Common myeloid progenitor, CD34-positive (primary cell): Measurements from ENCODE around the gene CBX8.

Experiments used
- CTCF ChIA-PET: fragments of 350-600 bp; sonication (Branson Sonifier 250); formaldehyde crosslinking; loops from one replicate; lab custom pipeline; 2021; ENCODE audit warnings: antibody characterized with exemption; lab: Charles Lee
- POLR2A ChIA-PET: fragments of 350-600 bp; sonication (Branson Sonifier 250); formaldehyde crosslinking; loops from one replicate; lab custom pipeline; 2021; ENCODE audit warnings: antibody characterized with exemption; lab: Charles Lee
- DNase-seq, 3 donors: peaks; one replicate each; pipeline versions ENCODE4 v3.0.0 to v3.0.0-alpha.2; 2013
- H3K27ac ChIP-seq, 2 experiments: 1 replicate in 1 of 2; 2 replicates in 1 of 2; pipeline ENCODE4 v1.7.0; 2013; ENCODE audit warnings: inconsistent platforms in 2 of 2, low read length in 2 of 2, mild to moderate bottlenecking in 2 of 2, low read depth in 1 of 2, moderate library complexity in 1 of 2; ENCODE audit not compliant: severe bottlenecking in 2 of 2, insufficient read depth in 1 of 2, poor library complexity in 1 of 2
- H3K27me3 ChIP-seq, 5 experiments: replicated peaks in 2 of 5; 1 replicate in 3 of 5; 2 replicates in 2 of 5; pipeline versions ENCODE4 v1.6.1 to v1.7.0; 2013; ENCODE audit warnings: low read length in 4 of 5, mild to moderate bottlenecking in 2 of 5, moderate library complexity in 2 of 5, inconsistent platforms in 1 of 5; ENCODE audit not compliant: insufficient read depth in 5 of 5, control insufficient read depth in 4 of 5
- H3K36me3 ChIP-seq, 4 experiments: 1 replicate in 2 of 4; 2 replicates in 2 of 4; pipeline versions ENCODE4 v1.6.1 to v1.7.0; 2013; ENCODE audit warnings: low read length in 3 of 4, control low read depth in 1 of 4, mild to moderate bottlenecking in 1 of 4; ENCODE audit not compliant: control insufficient read depth in 4 of 4, insufficient read depth in 4 of 4
- H3K4me1 ChIP-seq, 4 experiments: 1 replicate in 3 of 4; 2 replicates in 1 of 4; pipeline versions ENCODE4 v1.6.1 to v1.7.1; 2013; ENCODE audit warnings: low read length in 3 of 4, mild to moderate bottlenecking in 3 of 4, control low read depth in 1 of 4, inconsistent platforms in 1 of 4, moderate library complexity in 1 of 4; ENCODE audit not compliant: control insufficient read depth in 4 of 4, insufficient read depth in 4 of 4; ENCODE audit errors: control extremely low read depth in 1 of 4
- H3K4me3 ChIP-seq, 7 experiments: 1 replicate in 4 of 7; 2 replicates in 3 of 7; pipeline versions ENCODE4 v1.5.1 to v1.7.0; 2013; ENCODE audit warnings: mild to moderate bottlenecking in 7 of 7, low read length in 6 of 7, moderate library complexity in 6 of 7, inconsistent platforms in 2 of 7, low read depth in 2 of 7, control low read depth in 1 of 7; ENCODE audit not compliant: insufficient read depth in 4 of 7, control insufficient read depth in 1 of 7; ENCODE audit errors: extremely low read depth in 1 of 7
- H3K9me3 ChIP-seq, 5 experiments: 1 replicate in 4 of 5; 2 replicates in 1 of 5; pipeline versions ENCODE4 v1.6.1 to v1.7.1; 2013; ENCODE audit warnings: low read length in 4 of 5, mild to moderate bottlenecking in 2 of 5, inconsistent platforms in 1 of 5, low read depth in 1 of 5, moderate library complexity in 1 of 5; ENCODE audit not compliant: control insufficient read depth in 4 of 5, insufficient read depth in 2 of 5; ENCODE audit errors: control extremely low read depth in 1 of 5
- WGBS: methylation state at CpG from one replicate; pipeline ENCODE4 v1.1.5; 2013; ENCODE audit not compliant: insufficient coverage; 5-methylcytosine and 5-hydroxymethylcytosine counted together

The CBX8 gene

GRCh38 chr17:79839356-79840268 lies 42.7 kb upstream of the CBX8 start, which contains the start of gene CBX4:
Gene CBX4, minus strand, starts transcription at chr17:79839440. Its CDS starts 189 bp downstream, at chr17:79839251.
- WGBS, result 1% methylated on average over 62 of the region's 103 CpGs
- H3K4me3 ChIP-seq, result peak within 1 kb of the TSS; percentile 53 to 98 (median 87)
- CTCF ChIA-PET, result interaction anchor here (0.8 to 3.4 kb wide), 12 partner anchors 12 to 156 kb away, joined by 3 to 36 read pairs (median 4); no protein-coding TSS in a partner anchor
- H3K36me3 ChIP-seq, result peaks cover 0 to 11% (median 4%) of the 10 kb centered on the region in 4 experiments
- peak; percentile 89 to 94 (median 93) for DNase-seq
- H3K4me1 ChIP-seq, result peaks cover 0 to 82% (median 77%) of the 10 kb centered on the region in 4 experiments
- peaks cover 0 to 48% (median 25%) of the 10 kb centered on the region in 5 experiments for H3K27me3 ChIP-seq
- peaks cover 0 to 4% (median 2%) of the 10 kb centered on the region in 5 experiments for H3K9me3 ChIP-seq
- POLR2A ChIA-PET, result interaction anchor here (0.7 to 1.5 kb wide), 5 partner anchors 15 to 28 kb away, joined by 3 to 6 read pairs (median 4); no protein-coding TSS in a partner anchor
- H3K27ac ChIP-seq, result peak within 1 kb of the TSS in 1 of 2 experiments; percentile 79

GRCh38 chr17:79838522-79839274 lies 41.8 kb upstream of the CBX8 start:
- POLR2A ChIA-PET, result interaction anchor here (0.7 to 1.5 kb wide), 6 partner anchors 14 to 33 kb away, joined by 3 to 6 read pairs (median 4); no protein-coding TSS in a partner anchor
- Histone ChIP-seq H3K4me3 (peak overlapping the region; percentile 53 to 98 (median 87)), H3K4me1 (peaks cover 0 to 73% (median 69%) of the 10 kb centered on the region in 4 experiments), H3K27ac (peak overlapping the region in 1 of 2 experiments; percentile 79), H3K36me3 (peaks cover 0 to 20% (median 8%) of the 10 kb centered on the region in 4 experiments), H3K9me3 (peaks cover 0 to 4% (median 2%) of the 10 kb centered on the region in 5 experiments), H3K27me3 (peaks cover 0 to 41% (median 20%) of the 10 kb centered on the region in 5 experiments)
- WGBS, result 0% methylated on average over 35 of the region's 67 CpGs
- peak in 2 of 3 donors; percentile 68 to 76 for DNase-seq
- CTCF ChIA-PET, result interaction anchor here (0.8 to 3.4 kb wide), 6 partner anchors 26 to 153 kb away, joined by 3 to 36 read pairs (median 4); no protein-coding TSS in a partner anchor

GRCh38 chr17:79837888-79838521 lies 41.1 kb upstream of the CBX8 start:
- peak overlapping the region; percentile 53 to 98 (median 87) for H3K4me3 ChIP-seq
- ChIA-PET CTCF (interaction anchor here (0.7 to 3.4 kb wide), 7 partner anchors 8 to 154 kb away, joined by 3 to 36 read pairs (median 4); no protein-coding TSS in a partner anchor), POLR2A (interaction anchor here (1.0 to 1.5 kb wide), 2 partner anchors 23 to 32 kb away, joined by 3 to 4 read pairs; no protein-coding TSS in a partner anchor)
- 0% methylated on average over 2 of the region's 30 CpGs for WGBS
- peak overlapping the region in 1 of 2 experiments; percentile 79 for H3K27ac ChIP-seq
- H3K27me3 ChIP-seq, result peaks cover 0 to 34% (median 19%) of the 10 kb centered on the region in 5 experiments
- peaks cover 0 to 4% (median 2%) of the 10 kb centered on the region in 5 experiments for H3K9me3 ChIP-seq
- H3K4me1 ChIP-seq, result peaks cover 0 to 67% (median 63%) of the 10 kb centered on the region in 4 experiments
- H3K36me3 ChIP-seq, result peaks cover 0 to 24% (median 12%) of the 10 kb centered on the region in 4 experiments
- peak in 2 of 3 donors; percentile 53 to 74 for DNase-seq

- H3K36me3 ChIP-seq, result peaks cover 0 to 26% (median 13%) of the 10 kb centered on the region in 4 experiments
- H3K27me3 ChIP-seq, result peaks cover 0 to 26% (median 15%) of the 10 kb centered on the region in 5 experiments
- H3K9me3 ChIP-seq, result peaks cover 0 to 4% (median 2%) of the 10 kb centered on the region in 5 experiments
- POLR2A ChIA-PET, result interaction anchor here (0.7 to 1.0 kb wide), 3 partner anchors 9 to 94 kb away, joined by 3 read pairs; no protein-coding TSS in a partner anchor
- H3K4me1 ChIP-seq, result peaks cover 0 to 66% (median 59%) of the 10 kb centered on the region in 4 experiments
- peak overlapping the region; percentile 53 to 98 (median 87) for H3K4me3 ChIP-seq
- peak in 2 of 3 donors; percentile 76 to 80 for DNase-seq
- CTCF ChIA-PET, result interaction anchor here (0.5 to 5.5 kb wide), 17 partner anchors 8 to 157 kb away, joined by 3 to 24 read pairs (median 4); no protein-coding TSS in a partner anchor
- 6% methylated on average over 36 of the region's 41 CpGs for WGBS
- H3K27ac ChIP-seq, result peak overlapping the region in 1 of 2 experiments; percentile 79
Observed at GRCh38 chr17:79836972-79837887, 40.4 kb upstream of the CBX8 start.

GRCh38 chr17:79836510-79836971 lies 39.7 kb upstream of the CBX8 start:
- peak overlapping the region in 1 of 2 experiments; percentile 14 for H3K27ac ChIP-seq

More at GRCh38 chr17:79836510-79836971, 39.7 kb upstream of the CBX8 start:
- ChIA-PET POLR2A (interaction anchor here (1.0 kb wide), 1 partner anchor 93 kb away, joined by 3 read pairs; no protein-coding TSS in a partner anchor), CTCF (interaction anchor here (0.5 to 5.5 kb wide), 16 partner anchors 9 to 158 kb away, joined by 3 to 24 read pairs (median 5); no protein-coding TSS in a partner anchor)
- Histone ChIP-seq H3K36me3 (peaks cover 0 to 26% (median 13%) of the 10 kb centered on the region in 4 experiments), H3K27me3 (peaks cover 0 to 19% (median 8%) of the 10 kb centered on the region in 5 experiments), H3K4me3 (peak overlapping the region in 6 of 7 experiments; percentile 19 to 88 (median 81)), H3K4me1 (peaks cover 0 to 66% (median 56%) of the 10 kb centered on the region in 4 experiments), H3K9me3 (peaks cover 0 to 4% (median 2%) of the 10 kb centered on the region in 5 experiments)
- DNase-seq, result no peak
- 47% methylated on average over 15 of the region's 18 CpGs for WGBS
